PC-9 (cell line): ENCODE results near the gene FEN1. TPM values are rescaled to one million over a fixed set of nuclear protein-coding genes. Genes with fewer than 3 reads are reported as not detected.

Experiments
- BruUV-seq: library from RNA; stranded (reverse); fragments of 400-500 nt; replicated peaks from 2 replicates; lab custom pipeline; 2021; lab: Mats Ljungman, UMichigan
- CTCF ChIA-PET: fragments of 300-600 bp; sonication (Branson Sonifier 250); formaldehyde crosslinking; loops from one replicate; lab custom pipeline; 2022; ENCODE audit warnings: antibody characterized with exemption; lab: Charles Lee
- POLR2A ChIA-PET: fragments of 300-600 bp; sonication (Branson Sonifier 250); formaldehyde crosslinking; loops from one replicate; lab custom pipeline; 2022; ENCODE audit warnings: antibody characterized with exemption; ENCODE audit not compliant: unreplicated experiment; lab: Charles Lee
- DNase-seq, 2 experiments: peaks; one replicate each; pipeline versions ENCODE4 v3.0.0 to v3.0.0-alpha.2; 2015 to 2022; ENCODE audit warnings: mixed read lengths in 1 of 2
- H2AFZ ChIP-seq: fragments of 200-600 bp; sonication (generic); 2 replicates; pipeline ENCODE4 v1.8.1; 2017; ENCODE audit warnings: antibody characterized with exemption
- H3F3A ChIP-seq: fragments of 200-600 bp; sonication (generic); 2 replicates; pipeline ENCODE4 v1.8.1; 2017; ENCODE audit warnings: antibody characterized with exemption, mild to moderate bottlenecking, low read depth; ENCODE audit not compliant: insufficient read depth
- H3K27ac ChIP-seq: fragments of 200-600 bp; sonication (generic); 2 replicates; pipeline ENCODE4 v1.6.1; 2016; ENCODE audit warnings: mixed run types
- H3K27me3 ChIP-seq: fragments of 200-600 bp; sonication (generic); 2 replicates; pipeline ENCODE4 v1.6.1; 2016; ENCODE audit warnings: low read depth, mixed run types; ENCODE audit not compliant: insufficient read depth
- H3K36me3 ChIP-seq: fragments of 200-600 bp; sonication (generic); 2 replicates; pipeline ENCODE4 v1.6.1; 2016; ENCODE audit warnings: low read depth, mixed run types
- H3K4me1 ChIP-seq: fragments of 200-600 bp; sonication (generic); replicated peaks from 2 replicates; pipeline ENCODE4 v1.6.1; 2016; ENCODE audit warnings: mixed run types; ENCODE audit not compliant: insufficient read depth
- H3K4me2 ChIP-seq: fragments of 200-600 bp; sonication (generic); 2 replicates; pipeline ENCODE4 v1.6.1; 2017; ENCODE audit warnings: mixed run types
- H3K4me3 ChIP-seq: fragments of 200-600 bp; sonication (generic); 2 replicates; pipeline ENCODE4 v1.6.1; 2016; ENCODE audit warnings: mixed run types
- H3K79me2 ChIP-seq: fragments of 200-600 bp; sonication (generic); 2 replicates; pipeline ENCODE4 v1.6.1; 2017; ENCODE audit warnings: low read depth, mixed run types
- H3K9me2 ChIP-seq: fragments of 200-600 bp; sonication (generic); 2 replicates; pipeline ENCODE4 v1.8.1; 2017; ENCODE audit warnings: mild to moderate bottlenecking; ENCODE audit not compliant: insufficient read depth
- H3K9me3 ChIP-seq: fragments of 200-600 bp; sonication (generic); 2 replicates; pipeline ENCODE4 v1.8.1; 2016; ENCODE audit warnings: low read depth; ENCODE audit not compliant: insufficient read depth
- H4K20me1 ChIP-seq: fragments of 200-600 bp; sonication (generic); 2 replicates; pipeline ENCODE4 v1.8.1; 2017; ENCODE audit not compliant: insufficient read depth
- EZH2 ChIP-seq: fragments of 200-600 bp; sonication (generic); IDR thresholded peaks from 2 replicates; pipeline ENCODE4 v1.8.0; 2017; ENCODE audit warnings: antibody characterized with exemption, low read depth
- intact Hi-C: fragments of 100-400 bp; cut with micrococcal nuclease; formaldehyde crosslinking; loops from one replicate; pipeline ENCODE4 v1.10.0; 2022; ENCODE audit not compliant: unreplicated experiment
- total RNA-seq: library from RNA; stranded (reverse); gene quantifications from 2 replicates; pipeline ENCODE4 v1.2.3, GENCODE V29; 2021
- TF ChIP-seq, protein P1 (sequence below): fragments of 200-600 bp; sonication (generic); conservative IDR thresholded peaks from 2 replicates; pipeline ENCODE4 v1.6.1; 2017; ENCODE audit warnings: mixed run types, antibody characterized with exemption, mild to moderate bottlenecking, moderate library complexity

FEN1 gene
- total RNA-seq, 1 experiment from 2014 or later = 60.9 TPM

DNA sequence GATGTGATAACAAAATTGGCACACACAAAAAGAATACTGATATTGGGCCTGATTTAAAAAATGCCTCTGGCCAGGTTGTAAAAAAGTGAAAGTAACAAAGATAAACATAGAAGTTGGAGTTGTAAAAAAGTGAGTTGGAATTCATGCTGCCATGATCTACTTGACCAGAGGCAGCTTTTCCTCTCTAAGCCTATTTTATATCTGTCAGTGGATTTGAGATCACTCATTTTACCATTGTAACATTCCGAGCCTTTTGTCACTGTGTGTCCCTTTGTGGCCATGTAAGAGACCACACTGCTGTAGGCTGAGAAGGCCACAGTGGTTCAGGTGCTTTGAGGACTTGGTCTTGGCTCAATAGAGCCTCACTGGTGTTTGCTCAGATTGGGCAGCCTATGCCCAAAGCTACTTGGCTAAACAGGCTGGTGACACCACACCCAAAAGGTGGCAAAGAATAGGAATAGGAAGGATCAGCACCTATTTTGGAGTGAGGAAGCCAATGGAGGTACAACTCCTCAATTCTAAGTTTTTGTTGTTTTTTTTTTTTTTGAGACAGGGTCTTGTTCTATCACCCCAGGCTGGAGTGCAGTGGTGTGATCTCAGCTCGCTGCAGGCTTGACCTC is 7.1 kb downstream of the FEN1 start:
- Histone ChIP-seq H3K27ac (no peak overlapping the region), H3K27me3 (no peaks in the 10 kb centered on the region), H2AFZ (no peak overlapping the region), H3K4me2 (no peak overlapping the region), H3F3A (peaks cover 55% of the 10 kb centered on the region; the same call in 1 of the 2 replicates), H3K36me3 (0 out of 2 replicates have a peak, but pooled peaks cover 14% of the 10 kb centered on the region), H3K4me1 (no peaks in the 10 kb centered on the region), H4K20me1 (no peaks in the 10 kb centered on the region; the same call in none of the 2 replicates), H3K79me2 (peaks cover 32% of the 10 kb centered on the region), H3K9me3 (no peaks in the 10 kb centered on the region), H3K4me3 (no peak overlapping the region), H3K9me2 (no peaks in the 10 kb centered on the region)
- intact Hi-C loops = loop anchor here (10.0 kb wide), 1 partner anchor 255 kb away; no protein-coding TSS in a partner anchor
- CTCF ChIA-PET = interaction anchor here (0.7 kb wide), 2 partner anchors 34 to 91 kb away, joined by 3 to 6 read pairs; no protein-coding TSS in a partner anchor
- DNase-seq = no peak
- TF ChIP-seq, protein P1, sequence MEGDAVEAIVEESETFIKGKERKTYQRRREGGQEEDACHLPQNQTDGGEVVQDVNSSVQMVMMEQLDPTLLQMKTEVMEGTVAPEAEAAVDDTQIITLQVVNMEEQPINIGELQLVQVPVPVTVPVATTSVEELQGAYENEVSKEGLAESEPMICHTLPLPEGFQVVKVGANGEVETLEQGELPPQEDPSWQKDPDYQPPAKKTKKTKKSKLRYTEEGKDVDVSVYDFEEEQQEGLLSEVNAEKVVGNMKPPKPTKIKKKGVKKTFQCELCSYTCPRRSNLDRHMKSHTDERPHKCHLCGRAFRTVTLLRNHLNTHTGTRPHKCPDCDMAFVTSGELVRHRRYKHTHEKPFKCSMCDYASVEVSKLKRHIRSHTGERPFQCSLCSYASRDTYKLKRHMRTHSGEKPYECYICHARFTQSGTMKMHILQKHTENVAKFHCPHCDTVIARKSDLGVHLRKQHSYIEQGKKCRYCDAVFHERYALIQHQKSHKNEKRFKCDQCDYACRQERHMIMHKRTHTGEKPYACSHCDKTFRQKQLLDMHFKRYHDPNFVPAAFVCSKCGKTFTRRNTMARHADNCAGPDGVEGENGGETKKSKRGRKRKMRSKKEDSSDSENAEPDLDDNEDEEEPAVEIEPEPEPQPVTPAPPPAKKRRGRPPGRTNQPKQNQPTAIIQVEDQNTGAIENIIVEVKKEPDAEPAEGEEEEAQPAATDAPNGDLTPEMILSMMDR = no peak
- no peak for TF ChIP-seq EZH2
- no TSS peak for BruUV-seq
- POLR2A ChIA-PET = interaction anchor here (0.5 kb wide), 1 partner anchor 1749 kb away, joined by 4 read pairs; no protein-coding TSS in a partner anchor

DNA sequence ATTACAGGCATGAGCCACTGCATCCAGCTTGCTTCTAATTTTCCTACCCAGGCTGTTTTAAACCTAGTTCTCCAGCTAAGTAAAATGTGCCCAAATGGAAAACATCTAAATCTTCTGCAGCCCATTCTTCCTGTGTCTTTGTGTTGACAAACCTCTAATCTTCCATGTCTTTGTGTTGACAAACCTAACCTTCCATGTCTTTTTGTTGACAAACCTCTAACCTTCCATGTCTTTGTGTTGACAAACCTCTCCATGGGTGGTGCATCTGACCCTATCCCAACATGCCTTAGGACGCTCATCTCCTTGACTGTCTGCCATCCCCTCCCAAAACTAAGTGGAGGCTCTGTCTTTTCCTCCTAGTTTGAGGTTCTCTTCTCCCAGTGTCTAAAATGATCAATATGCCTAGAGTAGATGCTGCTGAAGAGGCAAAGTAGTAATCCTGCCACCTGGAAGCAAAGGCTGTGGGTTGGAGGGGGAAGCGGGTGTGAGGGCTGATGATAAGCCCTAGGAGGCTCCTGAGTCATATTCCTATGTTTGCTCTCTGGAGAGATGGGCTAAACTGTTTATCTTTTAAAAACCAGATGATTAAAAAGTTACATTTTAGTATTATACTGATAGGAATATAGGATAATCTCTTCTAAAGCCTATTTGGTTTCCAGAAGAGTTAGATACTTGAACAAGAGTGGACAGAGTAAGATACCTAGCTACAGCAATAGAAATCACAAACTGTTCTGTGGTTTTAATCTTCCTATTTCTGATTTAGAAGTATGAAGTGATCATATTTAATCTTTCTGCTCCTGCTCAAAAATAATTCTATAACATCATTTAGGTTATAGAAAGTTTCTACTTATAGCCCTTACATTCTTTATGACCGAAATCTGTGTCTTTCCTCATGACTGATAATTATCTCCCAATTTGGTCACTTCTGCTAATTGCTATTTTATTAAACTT is 7.9 kb downstream of the FEN1 start:
- CTCF ChIA-PET = interaction anchor here (0.7 kb wide), 1 partner anchor 33 kb away, joined by 6 read pairs; no protein-coding TSS in a partner anchor
- Histone ChIP-seq H4K20me1 (no peaks in the 10 kb centered on the region; the same call in none of the 2 replicates), H3K9me3 (no peaks in the 10 kb centered on the region), H3F3A (peaks cover 55% of the 10 kb centered on the region; the same call in 1 of the 2 replicates), H3K79me2 (peaks cover 24% of the 10 kb centered on the region), H3K36me3 (0 out of 2 replicates have a peak, but pooled peaks cover 14% of the 10 kb centered on the region), H3K9me2 (no peaks in the 10 kb centered on the region), H3K4me3 (no peak overlapping the region), H2AFZ (no peak overlapping the region), H3K4me2 (no peak overlapping the region), H3K27ac (no peak overlapping the region), H3K4me1 (no peaks in the 10 kb centered on the region), H3K27me3 (no peaks in the 10 kb centered on the region)
- no peak for DNase-seq
- TF ChIP-seq EZH2 = no peak
- TF ChIP-seq, protein P1 = no peak
- intact Hi-C loops = no loop called here
- TSS peak; percentile 27 for BruUV-seq
- POLR2A ChIA-PET = interaction anchor here (0.7 kb wide), 1 partner anchor 14 kb away, joined by 6 read pairs; no protein-coding TSS in a partner anchor

GRCh38 chr11:61802605-61803004 is 9.9 kb downstream of the FEN1 start:
- H3F3A ChIP-seq = peaks cover 47% of the 10 kb centered on the region; the same call in 1 of the 2 replicates
- POLR2A ChIA-PET = no interaction called here
- no peak overlapping the region for H3K4me2 ChIP-seq
- no peaks in the 10 kb centered on the region for H3K9me2 ChIP-seq
- H3K4me1 ChIP-seq = no peaks in the 10 kb centered on the region
- H3K27me3 ChIP-seq = no peaks in the 10 kb centered on the region
- H4K20me1 ChIP-seq = no peaks in the 10 kb centered on the region; the same call in none of the 2 replicates
- H3K36me3 ChIP-seq = peaks cover 14% of the 10 kb centered on the region; the same call in 1 of the 2 replicates
- CTCF ChIA-PET = no interaction called here
- H2AFZ ChIP-seq = no peak overlapping the region
- H3K4me3 ChIP-seq = no peak overlapping the region
- no peak for DNase-seq
- TF ChIP-seq EZH2 = no peak
- TF ChIP-seq, protein P1 = no peak
- intact Hi-C loops = no loop called here
- no peaks in the 10 kb centered on the region for H3K9me3 ChIP-seq
- H3K27ac ChIP-seq = no peak overlapping the region
- BruUV-seq = no TSS peak
- H3K79me2 ChIP-seq = peaks cover 12% of the 10 kb centered on the region; the same call in 1 of the 2 replicates
